SH-SY5Y (cell line): ENCODE results near the gene DCAF8.

Source experiments
- GATA2 ChIP-seq: IDR thresholded peaks from 2 replicates; pipeline ENCODE4 v1.6.1; 2011; ENCODE audit warnings: mild to moderate bottlenecking, low read depth, low read length
- GATA3 ChIP-seq: IDR thresholded peaks from 2 replicates; pipeline ENCODE4 v1.6.1; 2011; ENCODE audit warnings: low read depth, mild to moderate bottlenecking, low read length, moderate library complexity

Gene DCAF8

DNA sequence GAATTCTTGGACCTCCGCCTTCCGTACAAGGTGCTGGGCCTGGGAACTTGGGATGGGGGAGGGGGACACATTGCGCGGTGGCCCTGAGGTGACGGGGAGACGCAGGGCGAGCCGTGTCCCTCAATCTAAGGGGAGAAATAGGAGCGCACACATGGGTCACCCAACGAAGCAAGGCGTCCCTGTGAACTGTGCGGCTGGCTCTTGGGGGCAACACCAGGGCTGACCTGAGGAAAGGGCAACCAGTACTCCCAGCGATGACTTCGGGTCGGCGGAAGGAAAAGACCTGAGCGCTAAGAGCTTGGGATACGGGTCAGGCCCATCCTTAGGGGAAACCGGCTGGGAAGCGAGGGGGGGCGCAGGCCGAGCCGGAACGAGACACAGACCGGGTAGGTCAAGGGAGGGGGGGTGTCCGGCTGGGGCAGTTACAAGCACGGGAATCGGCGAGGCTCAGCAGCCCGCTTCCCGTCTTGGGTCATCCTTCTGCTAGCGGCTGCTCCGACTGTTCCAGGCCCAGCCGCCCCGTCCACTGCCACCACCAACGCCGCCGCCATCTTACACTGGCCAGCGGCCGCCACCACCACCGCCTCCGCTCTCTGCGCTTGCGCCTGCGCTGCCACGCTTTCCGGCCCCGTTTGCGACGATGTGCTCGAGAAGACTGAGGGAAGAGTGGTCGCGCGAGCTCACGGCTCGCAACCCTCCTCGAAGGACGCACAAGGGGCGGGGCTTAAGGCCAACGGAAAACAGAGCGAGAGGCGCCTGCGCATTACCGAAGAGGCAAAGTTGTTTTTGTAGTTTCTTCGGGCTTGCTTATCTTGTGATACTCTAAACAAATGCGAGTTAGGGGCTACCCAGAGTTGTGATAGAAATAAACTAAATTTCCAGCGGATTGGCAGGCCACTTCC is at the start of gene DCAF8:
DCAF8 (minus strand) TSS at position 657 of the 902 bp plus-strand sequence. CDS start 18,541 bp downstream, outside the sequence.
- TF ChIP-seq GATA2 (no peak), GATA3 (no peak)

- TF ChIP-seq GATA2: no peak
- no peak for TF ChIP-seq GATA3
These were observed 47.2 kb upstream of the DCAF8 start for GRCh38 chr1:160309571-160309970.

DNA sequence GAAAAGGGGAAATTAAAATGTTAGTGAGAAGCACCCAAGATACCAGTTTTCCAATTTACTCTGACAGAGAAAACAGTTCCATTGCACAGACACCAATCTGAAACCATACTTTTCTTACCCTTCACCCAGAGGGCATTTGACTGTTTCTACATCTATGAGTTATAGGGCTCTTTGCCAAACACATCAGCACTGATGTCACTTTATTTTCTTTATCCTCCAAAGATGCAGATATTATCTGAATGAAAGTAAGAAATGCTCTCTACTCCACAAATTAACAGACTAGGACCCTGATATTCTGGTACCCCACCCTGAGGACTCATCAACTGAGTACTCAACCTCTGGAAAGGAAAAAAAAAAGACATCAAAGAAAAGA is 46.8 kb upstream of the DCAF8 start:
- TF ChIP-seq GATA2: no peak
- no peak for TF ChIP-seq GATA3

- no peak for TF ChIP-seq GATA2
- no peak for TF ChIP-seq GATA3
These were observed 46.3 kb upstream of the DCAF8 start for GRCh38 chr1:160308451-160309184.

GRCh38 chr1:160307118-160307791 is 44.9 kb upstream of the DCAF8 start:
- no peak for TF ChIP-seq GATA3
- no peak for TF ChIP-seq GATA2

GRCh38 chr1:160300173-160300572 is 37.8 kb upstream of the DCAF8 start:
- no peak for TF ChIP-seq GATA2
- no peak for TF ChIP-seq GATA3

DNA sequence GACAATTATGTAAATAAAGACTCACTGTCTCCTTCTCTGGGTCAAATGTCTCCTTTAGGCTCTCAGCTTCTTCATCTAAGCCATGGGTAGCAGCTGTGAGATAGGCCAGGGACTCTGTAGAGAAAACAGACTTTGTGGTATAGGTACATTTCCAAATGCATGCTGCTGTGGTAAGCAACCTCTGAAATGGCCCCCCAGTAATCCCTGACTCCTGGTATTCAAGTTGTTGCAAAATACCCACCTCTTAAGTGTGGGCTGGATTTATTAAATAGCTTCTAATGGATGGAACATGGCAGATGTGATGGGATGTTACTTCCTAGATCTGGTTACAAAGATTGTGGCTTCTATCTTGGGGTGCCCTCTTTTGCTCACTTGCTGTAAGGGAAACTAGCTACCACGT is 33.7 kb upstream of the DCAF8 start:
- no peak for TF ChIP-seq GATA3
- no peak for TF ChIP-seq GATA2

- TF ChIP-seq GATA3: no peak
- no peak for TF ChIP-seq GATA2
These were observed 30.9 kb upstream of the DCAF8 start for GRCh38 chr1:160293020-160293968.

- TF ChIP-seq GATA3: no peak
- no peak for TF ChIP-seq GATA2
These were observed 29.2 kb upstream of the DCAF8 start for GRCh38 chr1:160291248-160292220.

- no peak for TF ChIP-seq GATA3
- TF ChIP-seq GATA2: no peak
These were observed 23.2 kb upstream of the DCAF8 start for GRCh38 chr1:160285506-160285905.

DNA sequence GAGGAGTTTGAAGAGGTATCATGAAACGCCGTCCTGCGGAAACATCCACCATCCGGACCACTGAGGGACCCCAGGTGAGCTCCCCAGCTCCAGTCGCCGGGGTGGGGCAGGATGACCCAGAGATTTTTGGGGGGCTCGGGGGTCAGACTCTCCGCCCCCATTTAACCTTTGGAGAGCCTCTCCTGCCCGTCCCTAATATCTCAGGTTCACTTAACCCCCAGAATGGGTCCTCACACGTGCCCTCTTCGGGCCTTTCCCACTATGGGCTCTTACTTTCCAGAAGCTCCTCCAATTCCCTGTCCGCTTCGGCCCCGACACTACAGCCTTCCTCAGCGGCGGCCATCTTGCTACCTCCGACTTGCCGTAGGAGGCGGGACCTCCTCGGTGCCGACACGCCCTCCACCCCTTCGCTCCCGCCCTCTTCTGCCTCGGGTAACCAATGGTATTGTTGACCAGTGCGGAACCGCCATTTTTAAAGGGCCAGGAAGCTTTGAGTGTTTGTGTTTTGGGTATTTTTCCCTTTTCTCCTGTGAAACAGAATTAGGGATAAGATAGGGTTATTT is 22.5 kb upstream of the DCAF8 start, which contains the start of gene PEX19:
PEX19 (minus strand) TSS at position 352 of the 563 bp plus-strand sequence; CDS start at position 343, 9 bp downstream.
- TF ChIP-seq GATA2 (no peak), GATA3 (no peak)
